HepG2 (cell line): ENCODE measurements around the gene IFT52. TPM values are rescaled to one million over a fixed set of nuclear protein-coding genes. Genes with fewer than 3 reads are reported as not detected.

Experiments used
- AHR ChIP-seq: IDR thresholded peaks from 2 replicates; pipeline ENCODE4 v1.6.1; 2018; ENCODE audit warnings: missing genetic modification reagents, missing compliant biosample characterization
- ATF7-NPFF ChIP-seq: sonication (generic); formaldehyde crosslinking; IDR thresholded peaks from 2 replicates; pipeline ENCODE4 v1.8.1; 2023; ENCODE audit warnings: mild to moderate bottlenecking, low read depth, missing genetic modification reagents, moderate library complexity
- CEBPB ChIP-seq: IDR thresholded peaks from 2 replicates; pipeline ENCODE4 v1.6.1; 2011; ENCODE audit warnings: low read depth, low read length, improper control_type of control experiment, borderline replicate concordance
- GABPA ChIP-seq, 2 experiments: IDR thresholded peaks; 2 replicates each; pipeline ENCODE4 v1.6.1; 2011 to 2016; ENCODE audit warnings: low read depth in 2 of 2, low read length in 1 of 2, missing biosample characterization in 1 of 2, missing genetic modification characterization in 1 of 2
- HOXD1 ChIP-seq: sonication (generic); formaldehyde crosslinking; IDR thresholded peaks from 2 replicates; pipeline ENCODE4 v1.5.0; 2020; ENCODE audit warnings: missing genetic modification reagents
- ISL2 ChIP-seq: sonication (generic); formaldehyde crosslinking; IDR thresholded peaks from 2 replicates; pipeline ENCODE4 v1.5.0; 2020; ENCODE audit warnings: missing genetic modification reagents
- KLF6 ChIP-seq: IDR thresholded peaks from 2 replicates; pipeline ENCODE4 v1.8.0; 2016; ENCODE audit warnings: missing biosample characterization, missing genetic modification reagents
- MBNL3 ChIP-seq: fragments of 250-450 bp; sonication (Bioruptor Pico); conservative IDR thresholded peaks from 2 replicates; pipeline ENCODE4 v1.8.0; 2022; ENCODE audit warnings: mild to moderate bottlenecking, inconsistent platforms
- MIER2 ChIP-seq: IDR thresholded peaks from 2 replicates; pipeline ENCODE4 v1.6.1; 2016; ENCODE audit warnings: missing biosample characterization, missing genetic modification reagents
- RAD51 ChIP-seq: fragments of 450-650 bp; IDR thresholded peaks from 2 replicates; pipeline ENCODE4 v1.6.1; 2016; ENCODE audit warnings: borderline replicate concordance
- SPEN ChIP-seq: sonication (generic); formaldehyde crosslinking; IDR thresholded peaks from 2 replicates; pipeline ENCODE4 v1.5.1; 2020; ENCODE audit warnings: low read depth, mild to moderate bottlenecking, missing genetic modification reagents
- ZFP36L1 ChIP-seq: sonication (generic); formaldehyde crosslinking; IDR thresholded peaks from 2 replicates; pipeline ENCODE4 v1.8.0; 2022; ENCODE audit warnings: mild to moderate bottlenecking, missing genetic modification reagents, moderate library complexity
- ZMYM2 ChIP-seq: sonication (generic); formaldehyde crosslinking; IDR thresholded peaks from 2 replicates; pipeline ENCODE4 v1.8.0; 2022; ENCODE audit warnings: mild to moderate bottlenecking, missing genetic modification reagents
- ZNF124 ChIP-seq: sonication (generic); formaldehyde crosslinking; IDR thresholded peaks from 2 replicates; pipeline ENCODE4 v1.4.0; 2020; ENCODE audit warnings: missing genetic modification reagents
- ZSCAN25 ChIP-seq: sonication (generic); formaldehyde crosslinking; IDR thresholded peaks from 2 replicates; pipeline ENCODE4 v1.8.0; 2022; ENCODE audit warnings: mild to moderate bottlenecking, missing genetic modification reagents
- ZSCAN30 ChIP-seq: sonication (generic); formaldehyde crosslinking; IDR thresholded peaks from 2 replicates; pipeline ENCODE4 v1.5.0; 2020; ENCODE audit warnings: mild to moderate bottlenecking, missing genetic modification reagents
- polyA plus RNA-seq, 8 experiments: library from polyadenylated mRNA; depleted of rRNA in 3 of 8; stranded (reverse) in 7 of 8; unstranded in 1 of 8; fragments of >200 nt; fragmentation: Illumina TruSeq in 4 of 8; extraction: Trizol in 4 of 8; gene quantifications; 2 replicates each; pipeline versions ENCODE4 v1.2.1 to v1.2.3, GENCODE V29; 2011 to 2016; ENCODE audit warnings: low read depth in 4 of 8, missing spikeins in 1 of 8, mixed read lengths in 1 of 8; ENCODE audit not compliant: insufficient read depth in 1 of 8
- total RNA-seq, 5 experiments: library from RNA; depleted of rRNA; stranded (reverse); fragments of >200 nt; fragmentation: Illumina TruSeq; extraction: Trizol; gene quantifications; 2 replicates each; pipeline ENCODE4 v1.2.3, GENCODE V29; 2016; ENCODE audit warnings: low read depth in 1 of 5
- TF ChIP-seq, protein P1 (sequence below): sonication (generic); formaldehyde crosslinking; IDR thresholded peaks from 2 replicates; pipeline ENCODE4 v1.9.0; 2021; ENCODE audit warnings: missing genetic modification reagents, mild to moderate bottlenecking, borderline replicate concordance
- TF ChIP-seq, protein P2 (sequence below): sonication (generic); formaldehyde crosslinking; conservative IDR thresholded peaks from 2 replicates; pipeline ENCODE4 v1.8.0; 2022; ENCODE audit warnings: mild to moderate bottlenecking, moderate library complexity, missing genetic modification reagents
- TF ChIP-seq, protein P3 (sequence below): sonication (generic); formaldehyde crosslinking; conservative IDR thresholded peaks from 2 replicates; pipeline ENCODE4 v1.4.0; 2020; ENCODE audit warnings: missing genetic modification reagents
- TF ChIP-seq, protein P4 (sequence below): sonication (generic); formaldehyde crosslinking; IDR thresholded peaks from 2 replicates; pipeline ENCODE4 v1.5.0; 2020; ENCODE audit warnings: missing genetic modification reagents, mild to moderate bottlenecking, borderline replicate concordance
- TF ChIP-seq, protein P5 (sequence below): sonication (generic); IDR thresholded peaks from 2 replicates; pipeline ENCODE4 v1.6.1; 2016; ENCODE audit warnings: low read depth, borderline replicate concordance

The IFT52 gene
- total and polyA plus RNA-seq, 2 of the 13 experiments (the other 11 are each of a cell fraction or from before 2014, with no cell fraction given), result 48.0 to 64.0 TPM

DNA sequence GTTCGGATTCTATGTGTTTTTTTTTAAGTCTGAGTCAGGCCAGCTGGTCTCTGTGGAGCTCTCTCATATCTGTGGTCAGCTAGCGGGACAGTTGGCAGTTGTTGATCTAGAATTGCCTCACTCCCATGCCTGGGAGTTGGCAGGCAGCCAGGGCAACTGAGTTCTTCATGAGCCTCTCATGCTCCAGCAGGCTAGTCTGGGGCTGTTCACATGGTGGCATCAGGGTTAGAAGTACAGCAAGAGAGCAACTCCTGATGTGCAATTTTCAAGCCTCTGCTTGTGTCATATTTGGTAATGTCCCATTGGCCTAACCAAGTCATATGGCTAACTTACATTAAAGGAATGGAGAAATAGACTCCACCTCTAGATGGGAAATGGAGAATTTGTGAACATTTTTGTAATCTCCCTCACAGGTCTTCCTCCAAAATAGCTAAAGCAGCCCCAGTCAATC lies 6.7 kb upstream of the IFT52 start (continued):
- TF ChIP-seq, protein P1, sequence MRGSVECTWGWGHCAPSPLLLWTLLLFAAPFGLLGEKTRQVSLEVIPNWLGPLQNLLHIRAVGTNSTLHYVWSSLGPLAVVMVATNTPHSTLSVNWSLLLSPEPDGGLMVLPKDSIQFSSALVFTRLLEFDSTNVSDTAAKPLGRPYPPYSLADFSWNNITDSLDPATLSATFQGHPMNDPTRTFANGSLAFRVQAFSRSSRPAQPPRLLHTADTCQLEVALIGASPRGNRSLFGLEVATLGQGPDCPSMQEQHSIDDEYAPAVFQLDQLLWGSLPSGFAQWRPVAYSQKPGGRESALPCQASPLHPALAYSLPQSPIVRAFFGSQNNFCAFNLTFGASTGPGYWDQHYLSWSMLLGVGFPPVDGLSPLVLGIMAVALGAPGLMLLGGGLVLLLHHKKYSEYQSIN (CRISPR knock-in tag), result no peak
- TF ChIP-seq RAD51, result no peak
- no peak for TF ChIP-seq MBNL3 (CRISPR knock-in tag)
- no peak for TF ChIP-seq ZMYM2 (CRISPR knock-in tag)
- TF ChIP-seq, protein P2, sequence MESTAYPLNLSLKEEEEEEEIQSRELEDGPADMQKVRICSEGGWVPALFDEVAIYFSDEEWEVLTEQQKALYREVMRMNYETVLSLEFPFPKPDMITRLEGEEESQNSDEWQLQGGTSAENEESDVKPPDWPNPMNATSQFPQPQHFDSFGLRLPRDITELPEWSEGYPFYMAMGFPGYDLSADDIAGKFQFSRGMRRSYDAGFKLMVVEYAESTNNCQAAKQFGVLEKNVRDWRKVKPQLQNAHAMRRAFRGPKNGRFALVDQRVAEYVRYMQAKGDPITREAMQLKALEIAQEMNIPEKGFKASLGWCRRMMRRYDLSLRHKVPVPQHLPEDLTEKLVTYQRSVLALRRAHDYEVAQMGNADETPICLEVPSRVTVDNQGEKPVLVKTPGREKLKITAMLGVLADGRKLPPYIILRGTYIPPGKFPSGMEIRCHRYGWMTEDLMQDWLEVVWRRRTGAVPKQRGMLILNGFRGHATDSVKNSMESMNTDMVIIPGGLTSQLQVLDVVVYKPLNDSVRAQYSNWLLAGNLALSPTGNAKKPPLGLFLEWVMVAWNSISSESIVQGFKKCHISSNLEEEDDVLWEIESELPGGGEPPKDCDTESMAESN (CRISPR knock-in tag), result no peak
- TF ChIP-seq ZNF124 (CRISPR knock-in tag), result no peak
- TF ChIP-seq GABPA (IDR thresholded peaks at IDR 0.05; ENCODE audit: low read depth, low read length), result no peak
- TF ChIP-seq GABPA (CRISPR knock-in tag; IDR thresholded peaks at IDR 0.05; ENCODE audit: low read depth), result no peak
- TF ChIP-seq, protein P3, sequence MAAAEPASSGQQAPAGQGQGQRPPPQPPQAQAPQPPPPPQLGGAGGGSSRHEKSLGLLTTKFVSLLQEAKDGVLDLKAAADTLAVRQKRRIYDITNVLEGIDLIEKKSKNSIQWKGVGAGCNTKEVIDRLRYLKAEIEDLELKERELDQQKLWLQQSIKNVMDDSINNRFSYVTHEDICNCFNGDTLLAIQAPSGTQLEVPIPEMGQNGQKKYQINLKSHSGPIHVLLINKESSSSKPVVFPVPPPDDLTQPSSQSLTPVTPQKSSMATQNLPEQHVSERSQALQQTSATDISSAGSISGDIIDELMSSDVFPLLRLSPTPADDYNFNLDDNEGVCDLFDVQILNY (CRISPR knock-in tag), result no peak
- no peak for TF ChIP-seq ISL2 (CRISPR knock-in tag)
- no peak for TF ChIP-seq ZSCAN25 (CRISPR knock-in tag)
- TF ChIP-seq KLF6 (CRISPR knock-in tag), result no peak
- no peak for TF ChIP-seq AHR (CRISPR knock-in tag)
- TF ChIP-seq ATF7-NPFF (CRISPR knock-in tag), result no peak; the same call in 1 of the 2 replicates
- TF ChIP-seq, protein P4, sequence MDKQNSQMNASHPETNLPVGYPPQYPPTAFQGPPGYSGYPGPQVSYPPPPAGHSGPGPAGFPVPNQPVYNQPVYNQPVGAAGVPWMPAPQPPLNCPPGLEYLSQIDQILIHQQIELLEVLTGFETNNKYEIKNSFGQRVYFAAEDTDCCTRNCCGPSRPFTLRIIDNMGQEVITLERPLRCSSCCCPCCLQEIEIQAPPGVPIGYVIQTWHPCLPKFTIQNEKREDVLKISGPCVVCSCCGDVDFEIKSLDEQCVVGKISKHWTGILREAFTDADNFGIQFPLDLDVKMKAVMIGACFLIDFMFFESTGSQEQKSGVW (CRISPR knock-in tag), result no peak
- TF ChIP-seq ZSCAN30 (CRISPR knock-in tag), result no peak
- TF ChIP-seq HOXD1 (CRISPR knock-in tag), result no peak
- TF ChIP-seq SPEN (CRISPR knock-in tag), result no peak
- TF ChIP-seq ZFP36L1 (CRISPR knock-in tag), result peak; percentile 70; the same call in 1 of the 2 replicates
- TF ChIP-seq, protein P5, sequence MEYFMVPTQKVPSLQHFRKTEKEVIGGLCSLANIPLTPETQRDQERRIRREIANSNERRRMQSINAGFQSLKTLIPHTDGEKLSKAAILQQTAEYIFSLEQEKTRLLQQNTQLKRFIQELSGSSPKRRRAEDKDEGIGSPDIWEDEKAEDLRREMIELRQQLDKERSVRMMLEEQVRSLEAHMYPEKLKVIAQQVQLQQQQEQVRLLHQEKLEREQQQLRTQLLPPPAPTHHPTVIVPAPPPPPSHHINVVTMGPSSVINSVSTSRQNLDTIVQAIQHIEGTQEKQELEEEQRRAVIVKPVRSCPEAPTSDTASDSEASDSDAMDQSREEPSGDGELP, result peak; percentile 95
- TF ChIP-seq CEBPB, result peak; percentile 93
- TF ChIP-seq MIER2, result no peak
